Mesenchymal stem cell (in vitro differentiated cells and primary cell): ENCODE data around the gene MAPKAP1.
"Not testable (repeated sequence)": the region's sequence is repeated elsewhere in the genome, so short reads cannot be mapped to it uniquely, and the experiment has no call there.

Experiments used
- DNase-seq: peaks from one replicate; pipeline ENCODE4 v3.0.0-alpha.2; 2013
- H2AFZ ChIP-seq: one replicate; pipeline ENCODE4 v1.6.1; 2013; ENCODE audit warnings: low read depth, mild to moderate bottlenecking, control low read depth, inconsistent platforms, low read length, moderate library complexity
- H2AK5ac ChIP-seq: 2 replicates; pipeline ENCODE4 v1.6.1; 2013; ENCODE audit warnings: low read length, moderate library complexity, mild to moderate bottlenecking, inconsistent platforms; ENCODE audit not compliant: severe bottlenecking
- H2BK120ac ChIP-seq: one replicate; pipeline ENCODE4 v1.6.1; 2013; ENCODE audit warnings: low read depth, mild to moderate bottlenecking, inconsistent platforms, low read length, moderate library complexity
- H2BK12ac ChIP-seq, 2 experiments: one replicate each; pipeline ENCODE4 v1.6.1; 2013; ENCODE audit warnings: inconsistent platforms in 2 of 2, low read length in 2 of 2, mild to moderate bottlenecking in 2 of 2, moderate library complexity in 2 of 2, control low read depth in 1 of 2
- H2BK15ac ChIP-seq: one replicate; pipeline ENCODE4 v1.6.1; 2013; ENCODE audit warnings: mild to moderate bottlenecking, low read depth, inconsistent platforms; ENCODE audit not compliant: poor library complexity, severe bottlenecking
- H2BK5ac ChIP-seq: 2 replicates; pipeline ENCODE4 v1.6.1; 2013; ENCODE audit warnings: low read depth, mild to moderate bottlenecking, low read length, control low read depth, inconsistent platforms; ENCODE audit not compliant: poor library complexity, severe bottlenecking
- H3K14ac ChIP-seq, 2 experiments: one replicate each; pipeline ENCODE4 v1.6.1; 2013; ENCODE audit warnings: inconsistent platforms in 2 of 2, low read length in 2 of 2, control low read depth in 1 of 2, mild to moderate bottlenecking in 1 of 2, moderate library complexity in 1 of 2
- H3K18ac ChIP-seq, 2 experiments: one replicate each; pipeline ENCODE4 v1.6.1; 2013; ENCODE audit warnings: inconsistent platforms in 2 of 2, low read length in 2 of 2, control low read depth in 1 of 2, low read depth in 1 of 2, mild to moderate bottlenecking in 1 of 2
- H3K23ac ChIP-seq, 2 experiments: one replicate each; pipeline ENCODE4 v1.6.1; 2013; ENCODE audit warnings: inconsistent platforms in 2 of 2, low read length in 2 of 2, mild to moderate bottlenecking in 2 of 2, moderate library complexity in 2 of 2, control low read depth in 1 of 2
- H3K27ac ChIP-seq: 2 replicates; pipeline ENCODE4 v1.5.1; 2013; ENCODE audit warnings: mild to moderate bottlenecking, moderate library complexity, low read length, control low read depth, inconsistent platforms; ENCODE audit not compliant: poor library complexity, severe bottlenecking
- H3K27me3 ChIP-seq, 2 experiments: 2 replicates each; pipeline versions ENCODE4 v1.6.1 to v1.7.0; 2013; ENCODE audit warnings: low read length in 2 of 2, mild to moderate bottlenecking in 2 of 2, moderate library complexity in 2 of 2, control low read depth in 1 of 2, inconsistent platforms in 1 of 2; ENCODE audit not compliant: control insufficient read depth in 1 of 2, insufficient read depth in 1 of 2
- H3K36me3 ChIP-seq, 2 experiments: 2 replicates each; pipeline versions ENCODE4 v1.6.1 to v1.7.0; 2013; ENCODE audit warnings: low read length in 2 of 2, control low read depth in 1 of 2, inconsistent platforms in 1 of 2, low read depth in 1 of 2, mild to moderate bottlenecking in 1 of 2; ENCODE audit not compliant: insufficient read depth in 2 of 2, control insufficient read depth in 1 of 2
- H3K4ac ChIP-seq, 2 experiments: one replicate each; pipeline ENCODE4 v1.6.1; 2013; ENCODE audit warnings: inconsistent platforms in 2 of 2, low read length in 2 of 2, mild to moderate bottlenecking in 2 of 2, moderate library complexity in 2 of 2, control low read depth in 1 of 2, low read depth in 1 of 2
- H3K4me1 ChIP-seq: 2 replicates; pipeline ENCODE4 v1.6.1; 2013; ENCODE audit warnings: low read depth, low read length, control low read depth; ENCODE audit not compliant: control insufficient read depth, insufficient read depth
- H3K4me2 ChIP-seq: 2 replicates; pipeline ENCODE4 v1.6.1; 2013; ENCODE audit warnings: low read length, mild to moderate bottlenecking, inconsistent platforms; ENCODE audit not compliant: poor library complexity, severe bottlenecking
- H3K4me3 ChIP-seq, 2 experiments: 2 replicates each; pipeline versions ENCODE4 v1.5.1 to v1.7.0; 2013; ENCODE audit warnings: low read length in 2 of 2, mild to moderate bottlenecking in 2 of 2, control low read depth in 1 of 2, low read depth in 1 of 2; ENCODE audit not compliant: insufficient read depth in 1 of 2
- H3K79me1 ChIP-seq: replicated peaks from 2 replicates; pipeline ENCODE4 v1.6.1; 2013; ENCODE audit warnings: mild to moderate bottlenecking, control low read depth, low read length, inconsistent platforms; ENCODE audit not compliant: poor library complexity, severe bottlenecking
- H3K9ac ChIP-seq: 2 replicates; pipeline ENCODE4 v1.7.0; 2013; ENCODE audit warnings: mild to moderate bottlenecking, low read length, moderate library complexity
- H3K9me3 ChIP-seq: 2 replicates; pipeline ENCODE4 v1.7.0; 2013; ENCODE audit warnings: mild to moderate bottlenecking, low read length; ENCODE audit not compliant: control insufficient read depth
- H4K8ac ChIP-seq: one replicate; pipeline ENCODE4 v1.6.1; 2013; ENCODE audit warnings: inconsistent platforms, mild to moderate bottlenecking, low read length, moderate library complexity
- H4K91ac ChIP-seq: one replicate; pipeline ENCODE4 v1.6.1; 2013; ENCODE audit warnings: mild to moderate bottlenecking, low read length, inconsistent platforms
- WGBS: methylation state at CpG from one replicate; pipeline ENCODE4 v1.1.7; 2013; ENCODE audit warnings: mixed read lengths; 5-methylcytosine and 5-hydroxymethylcytosine counted together

Gene MAPKAP1

GRCh38 chr9:125699870-125700269, 7.1 kb downstream of the MAPKAP1 start:
- no peaks in the 10 kb centered on the region for H3K9me3 ChIP-seq
- peaks cover 9% of the 10 kb centered on the region for H3K79me1 ChIP-seq
- H3K9ac ChIP-seq, result no peak overlapping the region
- H2BK5ac ChIP-seq, result no peak overlapping the region
- H4K8ac ChIP-seq, result no peak overlapping the region
- no peak overlapping the region for H3K14ac ChIP-seq
- H2BK15ac ChIP-seq, result no peak overlapping the region
- no peak overlapping the region for H3K18ac ChIP-seq
- no peak overlapping the region for H2AK5ac ChIP-seq
- no peak overlapping the region for H2BK12ac ChIP-seq
- H2BK120ac ChIP-seq, result no peak overlapping the region
- no peak overlapping the region for H3K27ac ChIP-seq
- no peaks in the 10 kb centered on the region for H3K27me3 ChIP-seq
- WGBS, result 96% methylated on average over 3 of the region's 3 CpGs
- DNase-seq, result no peak
- H4K91ac ChIP-seq, result no peak overlapping the region
- no peak overlapping the region for H3K4me2 ChIP-seq
- H3K4me3 ChIP-seq, result no peak overlapping the region
- H3K36me3 ChIP-seq, result peaks cover 0 to 5% of the 10 kb centered on the region in 2 experiments
- no peak overlapping the region for H3K23ac ChIP-seq
- H3K4me1 ChIP-seq, result peaks cover 5% of the 10 kb centered on the region
- no peak overlapping the region for H3K4ac ChIP-seq
- H2AFZ ChIP-seq, result no peak overlapping the region

DNA sequence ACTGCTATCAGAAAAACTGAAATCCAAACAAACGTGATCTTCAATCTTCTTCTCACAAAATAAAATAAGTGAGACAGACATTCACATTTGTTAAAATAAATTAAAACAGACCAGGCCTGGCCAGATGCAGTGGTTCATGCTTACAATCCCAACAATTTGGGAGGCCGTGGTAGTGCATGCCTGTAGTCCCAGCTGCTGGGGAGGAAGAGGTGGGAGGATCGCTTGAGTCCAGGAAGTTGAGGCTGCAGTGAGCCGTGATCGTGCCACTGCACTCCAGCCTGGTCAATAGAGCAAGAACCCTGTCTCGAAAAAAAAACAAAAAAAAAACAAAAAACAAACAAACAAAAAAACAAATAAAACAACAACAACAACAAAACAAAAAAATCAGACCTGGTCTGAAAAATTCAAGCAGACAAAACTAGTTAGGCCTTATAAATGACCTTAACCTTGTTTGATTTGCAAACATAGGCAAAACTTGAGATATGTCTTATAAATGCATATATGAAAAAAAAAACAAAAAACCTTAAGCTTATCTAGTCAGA, 10.8 kb downstream of the MAPKAP1 start:
- peaks cover 5% of the 10 kb centered on the region for H3K4me1 ChIP-seq
- peaks cover 8% of the 10 kb centered on the region for H3K79me1 ChIP-seq
- H2BK5ac ChIP-seq, result no peak overlapping the region
- H3K9ac ChIP-seq, result no peak overlapping the region
- H3K27ac ChIP-seq, result no peak overlapping the region
- H2AFZ ChIP-seq, result no peak overlapping the region
- H3K27me3 ChIP-seq, result no peaks in the 10 kb centered on the region
- no peak overlapping the region for H2BK12ac ChIP-seq
- H2BK120ac ChIP-seq, result no peak overlapping the region
- no peak overlapping the region for H3K14ac ChIP-seq
- no peaks in the 10 kb centered on the region for H3K36me3 ChIP-seq
- no peak overlapping the region for H3K4ac ChIP-seq
- H3K23ac ChIP-seq, result no peak overlapping the region
- H3K4me3 ChIP-seq, result no peak overlapping the region
- no peak overlapping the region for H2AK5ac ChIP-seq
- H3K4me2 ChIP-seq, result no peak overlapping the region
- H2BK15ac ChIP-seq, result no peak overlapping the region
- H3K9me3 ChIP-seq, result no peaks in the 10 kb centered on the region
- no peak overlapping the region for H4K8ac ChIP-seq
- H3K18ac ChIP-seq, result no peak overlapping the region
- H4K91ac ChIP-seq, result no peak overlapping the region
- 85% methylated on average over 6 of the region's 6 CpGs for WGBS
- DNase-seq, result no peak

DNA sequence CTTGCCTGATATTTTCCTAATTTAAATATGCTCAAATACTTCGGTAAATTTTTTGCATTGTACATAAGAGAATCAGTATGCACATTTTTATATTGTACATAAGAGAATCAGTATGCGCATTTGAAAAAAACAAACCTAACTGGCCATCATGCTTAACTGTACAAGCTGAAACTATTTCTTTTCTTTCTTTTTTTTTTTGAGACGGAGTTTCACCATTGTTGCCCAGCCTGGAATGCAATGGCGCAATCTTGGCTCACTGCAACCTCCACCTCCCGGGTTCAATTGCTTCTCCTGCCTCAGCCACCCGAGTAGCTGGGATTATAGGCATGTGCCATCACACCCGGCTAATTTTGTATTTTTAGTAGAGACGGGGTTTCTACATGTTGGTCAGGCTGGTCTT, 11.5 kb downstream of the MAPKAP1 start:
- not testable (repeated sequence) for H3K27ac ChIP-seq, H4K8ac ChIP-seq, H2BK5ac ChIP-seq, H3K23ac ChIP-seq, H2BK12ac ChIP-seq, H3K9me3 ChIP-seq, H3K27me3 ChIP-seq, H3K4me1 ChIP-seq, H3K9ac ChIP-seq, H3K18ac ChIP-seq, H2BK120ac ChIP-seq, DNase-seq, H3K4ac ChIP-seq, H2AK5ac ChIP-seq, H3K4me3 ChIP-seq, H3K79me1 ChIP-seq, H3K36me3 ChIP-seq, H2BK15ac ChIP-seq, H4K91ac ChIP-seq, H2AFZ ChIP-seq, H3K14ac ChIP-seq, H3K4me2 ChIP-seq
- whole genome bisulfite sequencing, result 82% methylated on average over 7 of the region's 8 CpGs

DNA sequence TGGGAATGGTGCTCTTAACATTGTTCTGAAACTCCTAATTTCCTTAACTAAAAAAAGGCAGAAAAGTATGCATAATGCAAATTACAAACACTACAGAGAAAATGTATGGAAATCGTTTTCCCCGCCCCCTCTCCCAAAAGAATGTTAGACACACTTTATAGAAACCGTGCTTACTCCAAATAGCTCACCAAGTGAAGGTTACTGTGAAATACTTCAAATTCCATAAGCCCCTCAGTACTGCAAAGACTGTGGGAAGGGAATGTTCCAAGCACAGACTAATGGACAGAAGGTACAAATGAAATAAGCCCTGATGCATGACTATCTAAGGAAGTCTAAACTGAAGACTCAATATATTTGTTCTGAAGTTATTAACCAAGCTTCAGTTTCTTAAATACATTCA, 12.5 kb downstream of the MAPKAP1 start:
- Histone ChIP-seq H2BK120ac (no peak overlapping the region), H3K18ac (no peak overlapping the region), H4K91ac (no peak overlapping the region), H2BK5ac (no peak overlapping the region), H3K4me1 (peaks cover 5% of the 10 kb centered on the region), H3K9me3 (no peaks in the 10 kb centered on the region), H2BK15ac (no peak overlapping the region), H3K27ac (peak overlapping the region; percentile 43), H3K4ac (no peak overlapping the region), H3K9ac (no peak overlapping the region), H2BK12ac (no peak overlapping the region), H3K14ac (no peak overlapping the region), H3K23ac (no peak overlapping the region), H3K36me3 (peaks cover 0 to 5% of the 10 kb centered on the region in 2 experiments), H3K79me1 (peaks cover 12% of the 10 kb centered on the region), H2AFZ (no peak overlapping the region), H4K8ac (no peak overlapping the region), H3K4me3 (no peak overlapping the region), H3K27me3 (no peaks in the 10 kb centered on the region), H2AK5ac (no peak overlapping the region), H3K4me2 (no peak overlapping the region)
- peak; percentile 22 for DNase-seq
- 34% methylated on average over 3 of the region's 3 CpGs for WGBS
